Stimulated activated CD4-positive, alpha-beta T cell treated with anti-CD3 and anti-CD28 coated beads, Interleukin-1b, Interleukin-23, amount 100 ng/mL, for 24 hours (primary cell): ENCODE data around the gene RAG2.

Experiments used
- DNase-seq, 4 experiments: peaks; one replicate each; pipeline ENCODE4 v3.0.0-alpha.2; 2020; ENCODE audit warnings: low read depth in 4 of 4, low spot score in 1 of 4

RAG2 gene

GRCh38 chr11:36601155-36601554 is 3.1 kb upstream of the RAG2 start:
- DNase-seq: no peak

- DNase-seq: no peak
Observed at GRCh38 chr11:36600180-36600579, 2.1 kb upstream of the RAG2 start.

- DNase-seq: no peak
Observed at GRCh38 chr11:36596880-36597279, 1.2 kb downstream of the RAG2 start.

- DNase-seq: no peak
Observed at GRCh38 chr11:36594316-36594989, 3.6 kb downstream of the RAG2 start, which contains the start of gene IFTAP. IFTAP (plus strand) TSS chr11:36594502; CDS start chr11:36610104, 15,602 bp downstream.

GRCh38 chr11:36591433-36591832 is 6.6 kb downstream of the RAG2 start:
- DNase-seq: no peak

GRCh38 chr11:36590513-36590912 is 7.5 kb downstream of the RAG2 start:
- no peak for DNase-seq

- no peak for DNase-seq
Observed at GRCh38 chr11:36588099-36588498, 9.9 kb downstream of the RAG2 start.

- DNase-seq: no peak
Observed at GRCh38 chr11:36586543-36586942, 11.5 kb downstream of the RAG2 start.

GRCh38 chr11:36583667-36584066 is 14.4 kb downstream of the RAG2 start:
- DNase-seq: no peak

GRCh38 chr11:36581536-36581935 is 16.5 kb downstream of the RAG2 start:
- DNase-seq: no peak

- DNase-seq: no peak
Observed at GRCh38 chr11:36578458-36578857, 19.6 kb downstream of the RAG2 start.

- no peak for DNase-seq
Observed at GRCh38 chr11:36577859-36578258, 20.2 kb downstream of the RAG2 start.

- DNase-seq: no peak
Observed at GRCh38 chr11:36577373-36577772, 20.7 kb downstream of the RAG2 start.

GRCh38 chr11:36574486-36574885 is 23.6 kb downstream of the RAG2 start:
- no peak for DNase-seq

GRCh38 chr11:36569095-36569494 is 28.9 kb downstream of the RAG2 start:
- DNase-seq: no peak

GRCh38 chr11:36567694-36568093 is 30.3 kb downstream of the RAG2 start, which contains the start of gene RAG1:
RAG1 (plus strand) TSS chr11:36568007; CDS start chr11:36573305, 5,298 bp downstream.
- DNase-seq: no peak

GRCh38 chr11:36566407-36567053 is 31.5 kb downstream of the RAG2 start:
- no peak for DNase-seq

- DNase-seq: no peak
Observed at GRCh38 chr11:36565031-36565610, 32.9 kb downstream of the RAG2 start.

GRCh38 chr11:36564376-36565030 is 33.5 kb downstream of the RAG2 start:
- peak in 3 of 4 experiments; percentile 11 to 17 (median 16) for DNase-seq

GRCh38 chr11:36558571-36559413 is 39.2 kb downstream of the RAG2 start:
- DNase-seq: no peak

- DNase-seq: no peak
Observed at GRCh38 chr11:36557991-36558390, 40.0 kb downstream of the RAG2 start.
